Kidney capillary endothelial cell (primary cell): ENCODE results near the gene VWA8.
"Not testable (repeated sequence)": the region's sequence is repeated elsewhere in the genome, so short reads cannot be mapped to it uniquely, and the experiment has no call there.

Source experiments
- DNase-seq: peaks from one replicate; pipeline ENCODE4 v3.0.0-alpha.2; 2018; ENCODE audit warnings: low spot score

VWA8 gene

GRCh38 chr13:41643507-41643906 lies 317.4 kb downstream of the VWA8 start:
- DNase-seq, result no peak

GRCh38 chr13:41641961-41642360 lies 318.9 kb downstream of the VWA8 start:
- no peak for DNase-seq

DNA sequence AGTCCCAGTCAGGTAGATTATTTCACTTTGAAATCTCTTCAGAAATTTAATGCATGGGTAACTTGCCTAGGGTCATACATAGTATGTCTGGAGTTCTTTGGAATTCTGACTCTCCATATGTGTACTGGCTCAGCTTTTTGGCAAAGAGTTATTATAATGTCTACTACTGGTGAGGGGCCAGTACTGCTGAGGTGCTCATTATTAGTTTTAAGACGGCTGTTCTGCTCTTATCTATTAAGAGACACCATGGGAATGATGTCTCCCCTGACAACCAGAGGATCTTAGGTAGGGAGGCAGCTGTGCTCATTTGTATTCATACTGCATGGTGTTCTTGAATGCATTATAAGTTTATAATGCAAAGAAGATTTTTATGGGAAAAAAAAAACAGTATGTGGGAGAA lies 319.5 kb downstream of the VWA8 start:
- DNase-seq, result no peak

DNA sequence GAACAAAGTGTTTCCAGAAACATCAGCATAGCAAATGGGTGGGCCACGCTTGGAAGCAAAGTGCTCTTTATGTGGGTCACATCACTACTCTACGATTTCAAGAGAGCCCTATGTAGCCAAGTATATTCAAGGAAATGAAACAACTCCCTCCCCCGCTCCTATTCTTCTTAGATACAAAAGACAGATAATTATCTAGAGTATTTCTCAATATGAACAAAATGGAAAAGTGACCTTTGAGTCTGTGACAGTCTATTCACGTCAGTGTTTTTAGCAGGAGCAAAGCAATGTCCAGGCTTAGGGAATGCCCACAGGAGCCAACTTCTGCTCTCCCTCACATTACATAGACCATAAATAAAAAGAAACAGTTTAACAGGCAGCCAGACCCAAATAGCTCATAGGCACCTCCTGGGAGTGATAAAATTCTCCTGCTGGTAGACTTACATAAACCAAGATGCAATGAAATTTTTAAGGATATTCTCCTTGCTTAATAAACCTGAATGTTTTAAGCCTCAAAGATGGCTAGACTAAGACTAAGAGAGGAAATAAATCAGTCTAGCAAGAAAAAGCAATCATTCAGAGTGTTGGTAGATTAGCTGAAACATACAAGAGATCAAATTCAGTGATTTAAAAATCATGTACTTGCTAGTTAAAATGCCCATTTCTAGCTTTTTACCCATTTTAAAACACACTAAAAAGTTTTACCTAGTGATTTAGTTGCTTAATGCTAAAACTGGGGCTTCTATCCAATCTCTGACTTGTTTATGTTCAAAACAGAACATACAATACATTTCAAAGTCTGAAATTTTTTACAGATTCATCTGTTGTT lies 320.7 kb downstream of the VWA8 start:
- DNase-seq, result no peak

DNA sequence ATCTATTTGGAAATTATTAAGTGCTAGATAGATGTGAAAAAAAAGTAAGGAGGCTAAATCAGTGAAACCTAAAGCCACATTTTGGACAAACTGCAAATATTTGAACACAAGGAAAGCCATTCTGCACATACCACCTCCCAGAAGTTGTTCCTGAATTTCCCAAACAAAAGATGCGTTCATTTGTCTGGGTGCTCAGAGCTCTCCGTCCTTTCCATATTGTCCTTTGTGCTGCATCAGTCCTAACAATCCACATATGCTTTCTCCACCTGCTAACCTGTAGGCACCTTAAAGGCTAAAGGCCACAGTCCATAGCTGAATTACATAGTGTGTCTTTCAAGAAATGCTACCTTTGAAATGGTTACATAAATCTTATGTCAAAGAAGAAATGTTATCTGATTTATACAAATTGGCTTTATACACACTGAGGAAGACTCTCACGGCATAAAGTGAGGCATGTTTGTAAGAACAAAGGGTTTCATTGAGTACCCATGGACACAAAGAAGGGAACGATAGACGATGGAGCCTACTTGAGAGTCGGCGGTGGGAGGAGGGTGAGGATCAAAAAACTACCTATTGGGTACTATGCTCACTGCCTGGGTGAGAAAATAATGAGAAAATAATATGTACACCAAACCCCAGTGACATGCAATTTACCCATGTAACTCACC lies 321.5 kb downstream of the VWA8 start:
- DNase-seq, result no peak

DNA sequence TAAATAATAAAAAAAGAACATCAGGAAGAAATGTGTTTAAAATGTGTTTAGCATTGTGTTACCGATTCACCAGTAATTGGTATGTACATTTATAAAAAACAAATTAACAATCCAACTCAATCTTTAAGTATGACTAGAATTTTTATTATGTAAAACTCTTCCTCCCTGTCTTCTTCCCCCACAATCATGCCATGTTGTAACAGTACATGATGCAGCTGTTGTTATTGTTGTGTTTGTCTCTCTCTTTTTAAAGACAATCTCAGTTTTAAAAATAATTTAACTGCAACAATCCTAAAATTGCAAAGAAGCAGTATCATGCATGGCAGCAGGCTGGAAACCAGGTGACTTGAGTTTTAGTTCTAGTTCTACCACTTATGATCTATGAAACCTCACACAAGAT lies 323.3 kb downstream of the VWA8 start:
- no peak for DNase-seq

DNA sequence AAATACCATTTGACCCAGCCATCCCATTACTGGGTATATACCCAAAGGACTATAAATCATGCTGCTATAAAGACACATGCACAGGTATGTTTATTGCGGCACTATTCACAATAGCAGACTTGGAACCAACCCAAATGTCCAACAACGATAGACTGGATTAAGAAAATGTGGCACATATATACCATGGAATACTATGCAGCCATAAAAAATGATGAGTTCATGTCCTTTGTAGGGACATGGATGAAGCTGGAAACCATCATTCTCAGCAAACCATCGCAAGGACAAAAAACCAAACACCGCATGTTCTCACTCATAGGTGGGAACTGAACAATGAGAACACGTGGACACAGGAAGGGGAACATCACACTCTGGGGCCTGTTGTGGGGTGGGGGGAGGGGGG lies 323.9 kb downstream of the VWA8 start:
- DNase-seq, result not testable (repeated sequence)

GRCh38 chr13:41636590-41636989 lies 324.3 kb downstream of the VWA8 start:
- DNase-seq, result not testable (repeated sequence)

- DNase-seq, result no peak
Observed at GRCh38 chr13:41634407-41634806, 326.5 kb downstream of the VWA8 start.

DNA sequence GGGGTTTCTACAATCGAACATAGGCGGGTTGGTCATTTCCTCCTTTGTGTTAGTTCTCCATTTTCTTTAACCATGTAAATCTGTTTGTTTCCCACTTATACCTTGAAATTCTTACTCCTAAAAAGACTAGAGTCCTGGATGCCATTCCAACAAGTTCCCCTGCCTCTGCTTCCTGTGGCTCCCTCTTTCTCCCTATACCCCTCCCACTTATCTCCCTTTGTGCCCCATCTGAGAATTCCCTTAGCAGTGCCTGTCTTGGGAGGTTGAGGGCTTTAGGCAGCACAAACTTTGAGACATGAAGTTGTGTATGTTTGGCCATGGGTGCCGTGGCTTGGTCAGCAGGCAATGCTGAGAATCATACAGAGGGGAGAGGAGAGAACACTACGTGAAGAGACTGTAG lies 327.1 kb downstream of the VWA8 start:
- no peak for DNase-seq

DNA sequence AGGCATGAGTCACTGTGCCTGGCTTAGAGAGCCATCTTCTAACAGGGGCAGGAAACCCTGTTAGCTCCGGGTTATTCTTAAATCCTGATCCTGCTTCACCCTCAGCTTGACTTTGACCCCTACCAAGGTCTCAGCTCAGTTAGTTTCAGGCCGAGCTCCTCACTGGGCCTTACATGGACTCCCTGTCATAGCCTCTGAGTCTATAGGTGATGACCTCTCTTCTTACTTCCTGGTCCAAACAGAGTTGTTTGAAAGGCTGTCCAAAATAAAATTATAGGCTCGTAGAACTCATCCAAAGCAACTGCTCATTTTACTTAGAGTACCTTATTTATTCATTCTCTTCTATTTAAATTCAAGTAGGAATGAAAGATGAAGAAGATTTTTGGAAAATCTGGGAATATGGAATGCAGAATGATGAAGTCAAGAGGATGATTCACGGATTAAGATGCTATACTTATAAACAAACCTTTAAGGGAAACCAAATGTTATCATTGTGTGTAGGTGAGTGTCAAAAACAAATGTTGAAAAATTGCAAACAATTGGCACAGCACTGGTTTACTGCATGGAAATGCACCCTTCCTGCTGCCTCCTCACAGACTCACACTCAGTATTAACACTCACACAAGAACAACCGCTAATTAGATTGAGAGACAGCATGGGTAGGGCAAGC lies 329.5 kb downstream of the VWA8 start:
- DNase-seq, result no peak

DNA sequence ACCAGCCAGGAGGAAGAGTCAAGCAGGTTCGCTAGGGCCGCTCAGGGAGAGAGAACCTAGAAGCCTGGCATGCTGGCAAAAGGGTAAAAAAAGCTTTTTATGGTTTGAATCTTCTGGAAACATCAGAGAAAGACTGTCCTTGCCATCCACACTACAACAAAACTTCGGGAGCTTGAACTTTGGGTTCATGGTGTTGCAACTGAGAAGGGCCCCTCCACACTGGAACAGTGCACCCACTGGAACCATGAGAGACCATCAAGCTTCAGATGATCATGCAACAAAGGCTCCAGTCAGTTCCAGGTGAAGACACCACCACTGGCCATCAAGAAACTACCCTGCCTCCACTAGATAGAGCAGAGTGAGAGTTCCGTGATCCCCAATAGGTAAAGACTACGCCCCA lies 333.5 kb downstream of the VWA8 start:
- DNase-seq, result no peak

GRCh38 chr13:41624041-41624440 lies 336.9 kb downstream of the VWA8 start:
- no peak for DNase-seq

- no peak for DNase-seq
Observed at GRCh38 chr13:41622432-41623429, 338.2 kb downstream of the VWA8 start.

DNA sequence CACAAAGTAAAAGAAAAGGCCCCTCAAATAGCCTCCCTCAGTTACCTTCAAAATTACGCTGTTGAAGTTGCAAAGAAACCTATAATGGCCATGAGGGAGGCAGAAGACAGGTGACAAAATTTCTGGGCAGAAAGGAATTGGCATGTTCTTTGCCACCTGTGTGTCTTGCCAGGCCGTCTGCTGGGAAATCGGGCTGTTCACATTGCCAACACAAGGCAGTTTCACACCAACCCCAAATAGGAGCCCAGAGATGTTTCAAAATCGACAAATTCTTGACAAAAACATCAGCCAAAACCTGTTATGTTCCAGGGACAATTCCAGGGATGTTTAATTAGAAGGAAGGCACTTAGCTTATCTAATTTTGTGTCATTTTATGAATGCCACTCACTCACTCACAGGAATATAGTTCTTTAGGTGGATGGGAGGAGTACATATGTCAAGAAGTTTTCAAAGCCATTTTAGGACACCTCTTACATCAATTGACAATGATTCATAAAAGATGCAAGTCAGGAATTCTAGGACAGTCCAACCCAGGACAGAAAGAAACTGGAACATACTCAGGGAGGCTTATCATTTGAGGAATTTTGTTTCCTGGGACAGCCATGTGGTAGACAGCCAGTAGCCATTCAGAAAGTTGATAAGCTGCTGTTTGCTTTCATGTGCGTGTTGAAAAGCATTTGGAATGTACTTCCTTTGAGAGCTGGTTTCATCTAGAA lies 339.0 kb downstream of the VWA8 start:
- DNase-seq, result no peak

- not testable (repeated sequence) for DNase-seq
Observed at GRCh38 chr13:41617633-41618032, 343.3 kb downstream of the VWA8 start.

- DNase-seq, result no peak
Observed at GRCh38 chr13:41616151-41616550, 344.8 kb downstream of the VWA8 start.

GRCh38 chr13:41615528-41615855 lies 345.4 kb downstream of the VWA8 start:
- DNase-seq, result no peak

- DNase-seq, result peak; percentile 68
Observed at GRCh38 chr13:41614671-41615527, 346.0 kb downstream of the VWA8 start.

GRCh38 chr13:41613984-41614661 lies 346.8 kb downstream of the VWA8 start:
- peak; percentile 98 for DNase-seq
